Renal cortex interstitium (tissue), 11 donors: Measurements from ENCODE around the gene ARID5B. TPM values are rescaled to one million over a fixed set of nuclear protein-coding genes. Genes with fewer than 3 reads are reported as not detected.
A peak's percentile ranks its signal among the peaks of the same experiment; 100 is the strongest.

ENCODE experiments used
- DNase-seq, 11 donors: peaks; one replicate each; pipeline ENCODE4 v3.0.0-alpha.2; 2013; ENCODE audit warnings: low read depth in 9 of 11, low spot score in 4 of 11; ENCODE audit errors: extremely low read depth in 1 of 11
- polyA plus RNA-seq, 3 donors: library from polyadenylated mRNA; unstranded; fragments of 120-200 nt; gene quantifications; one replicate each; pipeline ENCODE4 v1.2.1, GENCODE V29; 2013; ENCODE audit not compliant: insufficient read length in 3 of 3

ARID5B gene
- polyA plus RNA-seq, 3 donors = 45.5 to 70.4 (median 54.9) TPM

GRCh38 chr10:61899069-61899531, 2.4 kb upstream of the ARID5B start:
- no peak for DNase-seq

- no peak for DNase-seq
Observed at GRCh38 chr10:61899663-61899996, 1.9 kb upstream of the ARID5B start.

- DNase-seq = peak in 4 of 11 donors; percentile 36 to 44 (median 41)
Observed at GRCh38 chr10:61899997-61900828, 1.3 kb upstream of the ARID5B start.

GRCh38 chr10:61901829-61902444, 438 bp downstream of the ARID5B start:
- DNase-seq = peak in 3 of 11 donors; percentile 50 to 68 (median 64)

- peak in 9 of 11 donors; percentile 46 to 74 (median 70) for DNase-seq
Observed at GRCh38 chr10:61902445-61903220, 1.1 kb downstream of the ARID5B start.

- peak in 7 of 11 donors; percentile 45 to 67 (median 61) for DNase-seq
Observed at GRCh38 chr10:61903221-61903927, 1.9 kb downstream of the ARID5B start.

DNA sequence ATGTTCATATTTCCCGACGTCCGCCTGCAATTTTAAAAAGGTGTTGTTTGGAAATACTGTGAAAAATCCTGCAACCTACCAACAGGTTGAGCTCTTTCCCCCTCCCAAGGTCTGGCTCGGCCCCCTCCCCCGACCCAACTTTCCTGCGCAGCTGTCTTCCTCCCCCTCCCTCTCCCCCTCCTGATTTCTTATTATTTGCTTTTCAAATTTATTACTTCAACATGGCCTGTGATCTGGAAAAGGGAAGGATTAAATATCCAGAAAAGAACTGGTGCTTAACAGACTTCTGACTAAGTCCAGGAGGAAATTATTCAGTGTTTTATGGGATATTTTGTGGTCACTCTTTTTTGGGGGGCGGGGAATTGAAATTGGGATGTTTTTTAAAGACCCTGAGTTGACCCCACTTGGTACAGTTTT, 2.4 kb downstream of the ARID5B start:
- DNase-seq = peak in 4 of 11 donors; percentile 39 to 64 (median 48)

- peak in 8 of 11 donors; percentile 41 to 77 (median 62) for DNase-seq
Observed at GRCh38 chr10:61904733-61905725, 3.5 kb downstream of the ARID5B start.

DNA sequence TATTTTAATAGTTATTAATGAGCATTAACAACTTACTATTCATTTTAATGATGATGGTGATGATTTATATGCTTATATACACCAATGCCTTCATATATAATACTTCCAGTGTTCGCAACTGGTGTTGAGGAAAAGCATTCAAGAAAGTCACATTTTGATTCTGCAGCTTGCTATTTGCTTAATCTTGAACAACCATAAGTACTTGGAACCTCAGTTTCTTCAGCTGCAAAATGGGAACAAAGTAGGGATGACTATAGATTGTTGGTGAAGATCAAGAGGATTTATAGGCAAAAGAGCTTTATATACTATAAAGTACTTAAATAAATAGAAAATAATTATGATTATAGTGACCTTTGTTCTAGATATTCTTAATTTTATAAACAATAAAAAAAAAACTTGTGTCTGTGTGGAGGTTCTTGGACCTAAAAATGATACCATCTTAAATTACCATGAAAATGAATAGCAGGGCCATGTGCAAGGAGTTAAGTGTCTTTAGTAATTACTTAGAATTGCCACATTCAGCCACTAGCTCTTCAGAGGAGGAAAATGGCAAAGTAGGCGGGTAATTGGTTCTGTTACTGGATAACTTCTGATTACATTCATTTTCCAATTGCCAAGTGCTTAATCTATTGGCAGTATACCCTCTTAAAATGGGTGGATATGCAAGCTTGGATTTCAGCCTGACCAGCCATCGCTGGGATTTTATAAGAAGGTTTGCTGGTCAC, 4.5 kb downstream of the ARID5B start:
- DNase-seq = no peak

DNA sequence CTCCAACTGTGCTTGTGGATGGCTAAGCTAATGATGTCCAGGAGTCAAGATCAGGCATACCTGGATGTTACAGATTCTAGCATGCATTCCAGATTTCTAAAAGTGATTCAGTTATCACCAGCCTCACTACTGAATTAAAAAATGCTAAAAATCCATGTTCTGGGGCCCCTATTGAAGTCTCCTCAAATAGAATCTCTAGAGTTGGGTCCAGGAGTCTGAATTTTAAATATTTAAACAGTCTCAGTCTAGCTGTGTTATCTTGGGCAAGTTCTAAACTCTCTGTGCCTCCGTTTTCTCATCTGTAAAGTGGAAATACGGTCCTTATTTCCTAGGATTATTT, 5.0 kb downstream of the ARID5B start:
- DNase-seq = no peak

DNA sequence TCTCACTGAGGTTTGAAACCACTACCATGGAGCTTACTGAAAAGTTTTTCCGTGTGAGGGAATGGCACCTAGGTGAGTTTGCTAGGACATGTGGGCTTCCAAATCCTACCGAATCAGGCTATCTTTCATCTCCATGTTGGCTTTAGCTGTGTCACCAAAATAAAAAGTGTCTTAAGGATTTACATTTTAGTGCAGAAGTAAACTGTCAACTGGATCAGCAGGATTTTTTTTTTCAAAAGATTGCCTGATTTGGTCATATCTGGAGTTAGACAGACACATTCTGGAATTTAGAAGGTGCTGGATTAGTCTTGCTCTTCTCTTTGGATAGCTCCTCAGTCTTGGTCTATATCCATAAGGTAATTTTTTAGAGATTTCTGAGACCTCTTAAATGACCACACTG, 5.5 kb downstream of the ARID5B start:
- no peak for DNase-seq

DNA sequence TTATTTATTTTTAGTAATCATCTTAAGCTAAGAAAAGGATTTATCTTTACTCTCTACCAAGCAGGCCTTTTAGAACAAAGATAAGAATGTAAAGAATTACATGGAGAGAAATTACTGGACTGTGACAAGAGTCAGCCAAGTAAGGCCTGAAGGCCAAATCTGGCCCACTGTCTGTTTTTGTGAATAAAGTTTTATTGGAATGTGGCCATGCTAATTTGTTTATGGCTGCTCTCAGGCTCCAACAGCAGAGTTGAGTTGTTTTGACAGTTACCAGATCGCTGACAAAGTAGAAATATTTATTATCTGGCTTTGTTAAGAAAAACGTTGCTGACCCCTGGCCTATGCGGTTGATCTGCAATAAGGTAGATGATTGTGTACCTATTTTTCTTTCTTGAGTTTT, 6.1 kb downstream of the ARID5B start:
- DNase-seq = no peak

DNA sequence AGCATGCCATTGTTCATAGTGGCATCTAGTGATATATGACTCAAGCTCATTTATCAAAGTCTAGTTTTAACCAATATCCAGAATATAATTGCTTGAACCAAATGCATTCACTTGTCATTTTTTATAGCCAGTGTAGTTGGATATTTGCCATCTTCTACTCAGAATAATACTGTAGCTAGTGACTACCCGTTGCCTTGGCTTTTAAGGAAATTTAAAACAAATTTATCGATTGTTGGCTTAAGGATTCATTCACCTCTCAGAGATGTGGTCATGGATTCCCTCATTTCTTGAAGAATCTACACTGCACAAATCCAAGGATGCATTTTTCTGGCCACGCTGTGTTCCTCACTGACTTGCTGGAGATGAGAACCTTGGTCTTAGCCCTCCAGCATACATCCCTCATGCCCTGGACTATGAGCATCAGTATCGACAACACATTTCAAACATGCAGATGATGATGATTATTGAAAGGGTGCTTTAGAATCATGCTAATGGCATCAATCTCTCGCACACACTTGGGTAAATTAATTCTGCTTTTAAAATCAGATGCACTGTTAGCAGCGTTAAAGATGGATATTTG, 8.8 kb downstream of the ARID5B start:
- DNase-seq = no peak

- no peak for DNase-seq
Observed at GRCh38 chr10:61910894-61911293, 9.4 kb downstream of the ARID5B start.

- DNase-seq = no peak
Observed at GRCh38 chr10:61911425-61911824, 9.9 kb downstream of the ARID5B start.

- DNase-seq = no peak
Observed at GRCh38 chr10:61912981-61913380, 11.5 kb downstream of the ARID5B start.

GRCh38 chr10:61918140-61918539, 16.6 kb downstream of the ARID5B start:
- no peak for DNase-seq
